HG02970 (cell line): Measurements from ENCODE around the gene DDOST.
"Not testable (repeated sequence)": the region's sequence is repeated elsewhere in the genome, so short reads cannot be mapped to it uniquely, and the experiment has no call there.

Experiments
- ATAC-seq: cut with Tn5 transposase; IDR thresholded peaks from one replicate; pipeline ENCODE4 v1.9.1; 2021; ENCODE audit warnings: mild to moderate bottlenecking, moderate library complexity, moderate number of reproducible peaks; ENCODE audit not compliant: unreplicated experiment, low FRiP score

DDOST gene

DNA sequence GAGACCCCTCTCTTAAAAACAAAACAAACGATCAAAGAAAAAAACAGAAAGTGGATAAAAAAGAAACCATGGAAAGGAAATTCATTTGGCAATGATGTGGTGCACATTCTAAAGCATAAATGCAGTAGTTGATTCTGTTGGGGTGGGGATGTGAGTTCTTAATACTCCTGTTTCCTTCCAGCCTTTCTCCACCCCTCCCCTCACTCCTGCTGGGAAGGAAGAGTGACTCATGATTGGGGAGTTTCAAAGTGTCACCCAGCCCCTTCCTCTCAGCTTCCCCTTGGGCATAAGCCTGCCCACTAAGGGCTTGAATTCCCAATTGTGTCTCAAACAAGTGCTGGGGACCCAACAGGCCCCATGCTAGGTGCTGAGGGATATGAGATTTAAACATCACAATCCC, 34.6 kb downstream of the DDOST start:
- ATAC-seq = no peak

DNA sequence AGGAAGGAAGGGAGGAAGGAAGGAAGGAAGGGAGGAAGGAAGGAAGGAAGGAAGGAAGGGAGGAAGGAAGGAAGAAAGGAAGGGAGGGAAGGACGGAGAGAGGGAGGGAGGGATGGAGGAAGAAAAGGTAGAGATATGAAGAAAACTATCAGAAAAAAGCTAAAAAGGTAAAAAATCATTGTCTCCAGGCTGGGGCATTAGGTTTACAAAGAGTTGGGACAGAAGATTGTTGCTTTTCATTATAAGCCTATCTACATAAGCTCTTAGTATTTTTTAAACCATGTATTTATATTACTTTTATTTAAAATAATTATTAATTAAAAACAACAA, 35.1 kb downstream of the DDOST start:
- ATAC-seq = no peak

- no peak for ATAC-seq
Measured at GRCh38 chr1:20625176-20626097, 35.7 kb downstream of the DDOST start.

GRCh38 chr1:20624709-20625108, 36.5 kb downstream of the DDOST start:
- ATAC-seq = no peak

DNA sequence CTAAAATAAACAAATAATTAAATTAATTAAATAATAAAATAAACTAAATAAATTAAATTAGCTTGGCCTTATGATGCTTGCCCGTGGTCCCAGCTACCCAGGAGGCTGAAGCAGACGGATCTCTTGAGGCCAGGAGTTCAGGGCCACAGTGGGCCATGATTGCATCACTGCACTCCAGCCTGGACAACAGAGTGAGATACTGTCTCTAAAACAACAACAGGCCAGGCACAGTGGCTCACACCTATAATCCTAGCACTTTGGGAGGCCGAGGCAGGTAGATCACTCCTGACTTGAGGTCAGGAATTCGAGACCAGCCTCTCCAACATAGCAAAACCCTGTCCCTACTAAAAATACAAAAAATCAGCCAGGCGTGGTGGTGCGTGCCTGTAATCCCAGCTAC, 40.2 kb downstream of the DDOST start:
- ATAC-seq = no peak

DNA sequence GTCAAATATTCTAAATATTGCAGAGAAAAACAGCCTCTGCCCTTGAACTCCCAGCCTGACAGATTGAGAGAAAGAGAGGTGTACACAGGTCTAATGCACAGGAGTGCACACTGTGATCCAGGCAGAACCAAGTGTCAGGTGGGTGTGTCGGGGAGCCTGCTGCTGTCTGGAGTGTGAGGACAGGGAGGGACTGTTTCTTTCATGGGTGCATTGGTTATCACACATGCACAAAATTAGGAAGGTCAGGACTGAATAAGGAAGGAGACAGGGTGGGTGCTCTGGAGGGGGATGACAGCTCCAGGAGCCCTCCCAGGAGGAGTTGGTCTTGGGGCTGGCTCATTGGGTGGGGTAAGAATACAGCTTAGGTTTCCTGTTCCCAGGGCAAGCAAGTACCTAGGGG, 41.2 kb downstream of the DDOST start:
- no peak for ATAC-seq

GRCh38 chr1:20618550-20618949, 42.6 kb downstream of the DDOST start:
- no peak for ATAC-seq

- ATAC-seq = no peak
Measured at GRCh38 chr1:20616847-20617487, 44.2 kb downstream of the DDOST start.

- no peak for ATAC-seq
Measured at GRCh38 chr1:20615946-20616846, 45.0 kb downstream of the DDOST start.

DNA sequence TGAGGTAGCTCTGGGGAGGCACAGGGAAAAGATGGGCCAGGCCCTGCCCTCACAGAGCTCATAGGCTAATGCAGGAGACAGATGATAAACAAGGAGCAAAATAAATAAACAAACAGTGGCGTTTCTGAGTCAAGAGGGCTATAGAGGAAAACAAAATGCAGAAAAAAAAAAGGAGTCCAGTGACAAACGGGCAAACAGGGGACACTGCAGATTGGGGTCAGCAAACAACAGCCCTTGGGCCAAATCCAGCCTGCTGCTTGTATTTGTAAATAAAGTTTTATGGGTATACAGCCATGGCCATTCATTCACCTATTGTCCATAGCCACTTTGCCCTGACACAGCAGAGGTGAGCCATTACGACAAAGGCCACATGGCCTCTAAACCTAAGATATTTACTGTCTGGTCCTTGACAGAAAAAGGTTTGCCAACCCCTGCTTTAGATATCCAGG, 47.0 kb downstream of the DDOST start:
- no peak for ATAC-seq

GRCh38 chr1:20612221-20612746, 48.9 kb downstream of the DDOST start:
- no peak for ATAC-seq

GRCh38 chr1:20611652-20612051, 49.5 kb downstream of the DDOST start:
- ATAC-seq = no peak

DNA sequence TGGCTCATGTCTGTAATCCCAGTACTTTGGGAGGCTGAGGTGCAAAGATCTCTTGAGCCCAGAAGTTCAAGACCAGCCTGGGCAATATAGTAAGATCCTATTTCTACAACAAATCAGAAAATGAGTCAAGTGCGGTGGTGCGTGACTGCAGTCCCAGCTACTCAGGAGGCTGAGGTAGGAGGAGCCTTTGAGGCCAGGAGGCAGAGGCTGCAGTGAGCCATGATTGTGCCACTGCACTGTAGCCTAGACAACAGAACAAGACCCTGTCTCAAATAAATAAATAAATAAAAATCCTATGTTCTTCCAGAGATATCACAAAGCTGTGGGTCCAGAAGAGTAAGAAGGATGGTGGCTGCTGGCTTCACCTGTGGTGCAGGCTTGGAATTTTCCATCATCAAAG, 50.2 kb downstream of the DDOST start:
- no peak for ATAC-seq

GRCh38 chr1:20609541-20609940, 51.6 kb downstream of the DDOST start:
- no peak for ATAC-seq

GRCh38 chr1:20606801-20607570, 54.2 kb downstream of the DDOST start:
- ATAC-seq = not testable (repeated sequence)

GRCh38 chr1:20604678-20605077, 56.5 kb downstream of the DDOST start:
- ATAC-seq = no peak

DNA sequence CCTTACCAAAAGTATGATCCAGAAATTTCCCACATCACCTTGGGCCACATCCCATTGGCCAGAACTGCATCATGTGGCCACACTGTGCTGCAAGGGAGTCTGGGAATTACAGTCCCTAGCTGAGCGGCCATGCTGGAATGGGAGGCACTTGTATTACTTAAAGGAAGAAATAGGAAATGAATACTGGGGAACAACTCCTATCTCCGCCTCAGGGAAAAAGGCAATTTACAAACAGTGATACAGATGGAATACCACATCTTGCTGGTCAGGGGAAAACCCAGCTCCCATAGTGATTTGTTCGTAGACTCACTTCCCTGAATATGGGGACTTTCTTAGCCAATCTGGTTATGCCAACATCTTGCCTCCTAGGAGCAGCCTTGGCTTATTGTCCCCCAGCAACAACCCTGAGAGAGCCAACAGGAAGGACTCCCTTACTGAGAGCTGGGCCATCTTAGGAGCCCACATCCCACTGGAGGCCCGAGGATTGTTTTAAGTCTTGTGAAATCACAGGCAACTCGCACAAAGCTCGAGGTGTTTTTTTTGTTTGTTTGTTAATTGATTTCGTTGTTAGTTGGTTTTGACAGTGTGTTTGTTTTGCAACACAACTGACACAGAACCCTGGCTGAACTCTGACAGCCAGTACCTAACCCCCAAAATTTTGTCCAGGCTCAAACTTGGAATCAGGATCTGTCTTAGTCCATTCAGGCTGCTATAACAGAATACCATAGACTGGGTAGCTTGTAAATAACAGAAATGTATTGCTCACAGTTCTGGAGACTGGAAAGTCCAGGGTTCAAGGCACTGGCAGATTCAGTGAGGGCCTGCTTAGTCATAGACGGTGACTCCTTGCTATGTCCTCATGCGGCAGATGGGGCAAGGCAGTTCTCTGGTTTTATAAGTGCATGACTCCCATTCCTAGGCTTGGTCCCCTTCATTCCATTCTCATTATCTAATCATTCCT, 57.4 kb downstream of the DDOST start:
- no peak for ATAC-seq

- ATAC-seq = no peak
Measured at GRCh38 chr1:20602851-20603450, 58.2 kb downstream of the DDOST start.
